Measurements from ENCODE around the gene ALK.
"Not testable (repeated sequence)": the region's sequence is repeated elsewhere in the genome, so short reads cannot be mapped to it uniquely, and the experiment has no call there.

The ALK gene

DNA sequence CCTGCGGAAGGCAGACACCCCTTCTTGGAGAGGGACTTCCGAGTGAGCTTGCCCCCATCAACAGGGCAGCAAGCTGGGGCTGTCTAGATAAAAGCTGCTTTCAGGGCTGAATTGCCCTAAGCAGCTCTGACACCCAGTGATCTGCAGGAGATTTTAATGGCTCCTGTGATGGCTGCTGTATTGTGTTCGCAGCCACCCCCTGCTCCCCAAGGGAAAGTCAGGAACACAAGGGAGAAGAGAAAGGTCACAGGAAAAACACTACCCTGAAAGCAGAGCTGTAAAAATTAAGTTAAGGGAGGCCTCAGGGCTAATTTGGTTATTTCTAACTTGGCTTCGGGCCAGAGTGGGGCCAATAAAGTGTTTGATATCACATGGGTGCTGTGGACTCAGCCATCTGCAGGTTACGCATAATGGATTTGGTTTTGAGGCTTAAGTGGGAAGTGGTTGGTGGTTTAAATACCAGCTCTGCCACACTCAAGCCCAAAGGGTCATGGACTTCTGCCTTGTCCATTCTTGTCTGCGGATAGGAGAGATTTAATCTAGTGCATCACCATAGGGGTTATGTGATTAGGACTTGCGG lies 658.6 kb downstream of the ALK start:
- no peak for DNase-seq

GRCh38 chr2:29261003-29261402 lies 660.4 kb downstream of the ALK start:
- DNase-seq: no peak

GRCh38 chr2:29260142-29260772 lies 661.1 kb downstream of the ALK start:
- peak; percentile 33 for DNase-seq

- DNase-seq: peak; percentile 39
Measured at GRCh38 chr2:29259221-29259620, 662.2 kb downstream of the ALK start.

DNA sequence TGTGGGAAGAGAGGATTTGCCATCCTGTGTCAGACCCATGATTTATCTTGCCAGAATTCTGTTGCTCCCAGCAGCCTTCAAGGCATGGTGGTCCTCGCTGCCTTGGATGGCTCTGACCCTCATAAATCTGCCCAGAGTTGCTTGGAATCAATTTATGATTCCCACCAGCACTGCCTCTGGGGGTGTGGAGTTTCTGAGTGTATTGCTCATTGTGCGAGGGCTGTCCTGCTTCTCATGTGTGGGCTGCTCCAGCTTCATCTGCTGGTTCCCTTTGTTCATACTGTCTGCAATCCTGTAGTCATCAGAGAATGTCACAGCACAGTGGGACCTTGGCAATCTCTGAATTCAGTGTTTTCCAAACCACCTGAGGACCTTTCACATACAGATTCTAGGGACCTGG lies 666.4 kb downstream of the ALK start:
- no peak for DNase-seq

GRCh38 chr2:29253495-29254275 lies 667.7 kb downstream of the ALK start:
- not testable (repeated sequence) for DNase-seq

- no peak for DNase-seq
Measured at GRCh38 chr2:29253026-29253425, 668.4 kb downstream of the ALK start.

DNA sequence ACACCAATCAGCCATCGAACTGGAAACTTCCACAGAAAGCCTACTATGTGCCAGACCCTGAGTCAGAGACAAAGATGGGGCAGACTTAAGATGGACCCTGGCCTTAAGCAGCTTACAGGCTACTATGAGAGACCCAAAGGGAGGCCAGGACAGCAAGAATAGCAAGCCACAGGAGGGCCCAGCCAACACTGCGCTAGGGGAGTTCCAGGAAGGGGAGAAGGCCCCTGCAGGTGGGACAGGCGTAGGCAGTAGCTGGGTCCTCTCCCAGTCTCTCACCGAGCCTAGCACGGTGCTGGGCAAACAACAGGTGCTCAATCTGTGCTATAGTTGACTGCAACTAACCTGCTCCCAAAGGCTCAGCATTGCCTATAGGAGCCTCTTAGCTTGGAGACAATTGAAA lies 670.0 kb downstream of the ALK start:
- no peak for DNase-seq

GRCh38 chr2:29250977-29251376 lies 670.4 kb downstream of the ALK start:
- DNase-seq: no peak

- no peak for DNase-seq
Measured at GRCh38 chr2:29249666-29250253, 671.6 kb downstream of the ALK start.

DNA sequence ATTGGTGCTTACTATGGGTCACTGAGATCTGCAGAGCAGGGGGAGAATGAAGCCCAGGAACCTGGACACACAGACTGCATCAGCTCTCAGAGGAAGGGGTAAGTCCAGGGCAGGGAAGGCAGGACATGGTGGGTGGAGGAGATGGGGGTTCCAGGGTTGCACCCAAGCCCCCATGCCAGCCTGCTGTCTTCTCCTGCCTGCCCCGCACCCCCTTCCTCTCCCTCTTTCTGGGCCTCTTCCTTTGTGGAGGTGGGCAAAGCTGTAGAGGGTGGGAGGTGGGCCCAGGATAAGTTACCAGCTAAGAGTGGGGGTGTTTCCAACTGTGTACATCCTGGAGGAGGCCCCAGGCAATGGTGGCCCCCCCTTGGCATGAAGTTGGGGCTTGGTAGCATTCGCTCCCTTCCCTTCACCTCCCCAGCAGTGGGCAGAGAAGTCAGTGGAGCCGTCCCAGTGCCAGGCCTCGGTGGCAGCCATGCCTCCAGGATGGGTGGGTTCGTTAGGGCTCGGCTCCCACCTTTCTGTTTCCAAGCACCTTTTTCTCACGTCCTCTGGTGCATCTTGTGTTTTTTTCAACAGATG lies 674.0 kb downstream of the ALK start:
- no peak for DNase-seq

DNA sequence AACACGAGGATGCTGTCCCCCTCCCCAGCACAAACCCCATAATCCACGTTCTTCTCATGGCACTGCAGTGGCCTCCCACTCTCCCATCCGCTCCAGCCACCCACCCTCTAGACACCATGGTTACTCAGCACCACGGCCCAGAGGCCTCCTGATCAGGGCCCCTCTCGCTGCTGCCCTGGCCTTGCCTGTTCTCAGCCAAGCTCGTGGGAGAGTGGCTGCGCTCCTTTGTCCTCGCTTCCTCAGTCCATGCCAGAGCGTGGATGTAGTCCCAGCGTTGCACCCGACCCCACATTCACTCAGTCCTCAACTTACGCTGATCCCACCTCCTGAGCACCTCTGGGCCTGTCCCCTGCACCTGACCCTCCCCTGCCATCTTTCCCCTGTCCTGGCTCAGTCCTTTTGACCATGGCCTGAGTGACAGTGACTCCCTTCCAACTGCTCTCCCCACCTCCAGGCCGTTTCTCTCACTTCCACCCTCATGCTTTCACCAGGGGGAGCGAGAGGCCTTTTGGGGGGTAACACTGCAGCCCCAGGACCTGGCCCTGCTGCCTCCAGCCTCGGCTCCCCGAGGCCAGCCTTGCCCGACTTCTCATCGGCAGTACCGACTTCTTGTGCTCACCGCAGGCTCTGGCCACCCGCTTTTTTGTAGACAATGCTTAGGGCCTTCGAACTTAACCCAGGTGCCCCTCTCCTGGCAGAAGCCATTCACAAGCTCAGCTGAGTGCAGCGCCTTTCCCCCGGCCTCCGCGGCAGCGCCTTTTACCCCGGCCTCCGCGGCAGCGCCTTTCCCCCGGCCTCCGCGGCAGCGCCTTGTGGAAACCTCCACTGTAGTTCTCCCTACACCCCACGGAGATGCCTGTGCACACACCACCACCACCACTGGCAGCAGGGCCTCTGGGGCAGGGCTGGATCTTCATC lies 674.7 kb downstream of the ALK start:
- DNase-seq: no peak

GRCh38 chr2:29245742-29246382 lies 675.5 kb downstream of the ALK start:
- peak; percentile 1 for DNase-seq

- DNase-seq: not testable (repeated sequence)
Measured at GRCh38 chr2:29245035-29245741, 676.2 kb downstream of the ALK start.

DNA sequence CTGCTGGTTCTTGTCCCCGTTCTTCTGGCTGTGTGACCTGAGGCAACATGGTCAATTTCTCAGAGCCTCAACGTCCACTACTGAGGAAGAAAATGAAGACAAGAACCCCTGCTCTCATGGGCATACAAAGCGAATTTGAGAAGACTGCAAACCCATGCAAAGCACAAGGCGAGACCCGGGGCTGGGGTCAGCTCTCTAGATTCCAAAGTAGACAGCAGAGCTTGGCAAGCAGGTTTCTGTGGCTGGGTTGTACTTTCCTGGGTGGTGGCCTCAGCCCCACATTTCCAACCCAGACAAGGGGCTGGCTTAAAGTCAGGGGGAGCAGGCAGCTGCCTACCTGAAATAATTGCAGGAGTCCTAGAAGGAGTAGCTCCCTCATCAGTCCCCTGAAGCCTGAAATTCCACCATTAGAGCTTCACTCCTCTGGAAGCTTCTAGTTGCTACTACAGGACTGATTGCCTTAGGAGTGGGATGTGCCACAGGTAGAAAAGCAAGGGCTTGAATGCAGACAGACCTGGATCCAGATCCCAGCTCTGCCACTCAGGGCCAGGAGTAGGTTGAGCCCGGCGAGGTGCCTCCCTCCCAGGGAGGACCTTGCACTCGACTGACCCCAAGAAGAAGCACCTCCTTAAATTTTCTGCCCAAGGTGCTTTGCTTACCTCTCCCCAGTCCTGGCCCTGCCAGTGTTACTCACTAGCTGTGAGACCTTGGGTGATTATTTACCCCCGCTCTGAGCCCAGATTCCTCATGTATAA lies 678.6 kb downstream of the ALK start:
- DNase-seq: no peak

- DNase-seq: no peak
Measured at GRCh38 chr2:29241955-29242565, 679.3 kb downstream of the ALK start.

- no peak for DNase-seq
Measured at GRCh38 chr2:29241341-29241740, 680.0 kb downstream of the ALK start.

- DNase-seq: no peak
Measured at GRCh38 chr2:29240601-29241000, 680.8 kb downstream of the ALK start.

- DNase-seq: no peak
Measured at GRCh38 chr2:29239209-29239960, 682.0 kb downstream of the ALK start.

Data from fibroblast of skin of right biceps (primary cell).